Measurements from ENCODE around the gene SLC10A7. TPM values are rescaled to one million over a fixed set of nuclear protein-coding genes. Genes with fewer than 3 reads are reported as not detected.

The SLC10A7 gene, protein sequence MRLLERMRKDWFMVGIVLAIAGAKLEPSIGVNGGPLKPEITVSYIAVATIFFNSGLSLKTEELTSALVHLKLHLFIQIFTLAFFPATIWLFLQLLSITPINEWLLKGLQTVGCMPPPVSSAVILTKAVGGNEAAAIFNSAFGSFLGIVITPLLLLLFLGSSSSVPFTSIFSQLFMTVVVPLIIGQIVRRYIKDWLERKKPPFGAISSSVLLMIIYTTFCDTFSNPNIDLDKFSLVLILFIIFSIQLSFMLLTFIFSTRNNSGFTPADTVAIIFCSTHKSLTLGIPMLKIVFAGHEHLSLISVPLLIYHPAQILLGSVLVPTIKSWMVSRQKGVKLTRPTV
- 10 to 100 TPM in 1 of 4 donors, 1 to 10 TPM in 3; 5.6 to 12.8 (median 6.8) TPM for total RNA-seq

DNA sequence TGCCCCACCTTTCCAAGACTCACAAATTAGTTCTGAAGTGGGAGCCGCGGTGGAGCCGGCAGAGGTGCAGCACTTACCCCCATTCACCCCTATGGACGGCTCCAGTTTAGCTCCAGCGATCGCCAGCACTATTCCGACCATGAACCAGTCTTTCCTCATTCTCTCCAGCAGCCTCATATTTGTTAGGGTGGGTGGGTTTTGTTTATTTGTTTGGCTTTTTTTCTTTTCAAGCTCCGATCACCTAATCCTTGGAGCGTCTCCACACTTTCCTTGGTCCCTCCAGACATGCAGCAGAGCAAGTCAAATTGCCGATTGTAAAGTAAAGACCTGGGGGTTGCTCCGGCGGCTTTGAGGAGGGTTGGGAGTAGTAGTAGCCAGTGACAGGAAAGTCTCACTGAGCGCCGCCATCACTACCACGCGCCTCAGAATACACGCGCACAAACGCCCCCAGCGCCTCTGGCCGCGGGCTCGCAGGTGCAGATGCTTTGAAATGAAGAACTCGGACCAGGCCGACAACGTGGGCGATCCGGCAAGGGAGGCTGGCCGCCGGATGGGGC lies at the start of gene SLC10A7:
Gene SLC10A7 (minus strand): TSS at position 400 of the 557 bp plus-strand sequence. CDS start 223 bp downstream, at position 177.
- Histone ChIP-seq H3K4me1 (peaks cover 0 to 26% (median 0%) of the 10 kb centered on the region in 3 donors), H3K4me3 (peak within 1 kb of the TSS; percentile 80 to 82), H3K27ac (peak within 1 kb of the TSS; percentile 57 to 87 (median 80)), H3K36me3 (no peaks in the 10 kb centered on the region), H3K27me3 (no peaks in the 10 kb centered on the region), H3K9me3 (no peaks in the 10 kb centered on the region)
- peak; percentile 90 for ATAC-seq
- TF ChIP-seq CTCF (IDR thresholded peaks at IDR 0.05), result no peak
- TF ChIP-seq EP300 (IDR thresholded peaks at IDR 0.05), result no peak
- TF ChIP-seq POLR2AphosphoS5 (IDR thresholded peaks at IDR 0.05), result no peak
- no peak for TF ChIP-seq POLR2A (IDR thresholded peaks at IDR 0.05)
- WGBS, 2 donors (ENCODE audit: low coverage in 1 of 2), result 0% methylated on average over 3 to 12 of the region's 30 CpGs

GRCh38 chr4:146567396-146567795 lies 45.7 kb upstream of the SLC10A7 start:
- WGBS, 2 donors (ENCODE audit: low coverage in 1 of 2), result 45 to 50% methylated on average over 1 of the region's 2 CpGs
- no peak overlapping the region for H3K4me3 ChIP-seq
- TF ChIP-seq EP300 (IDR thresholded peaks at IDR 0.05) (no peak), CTCF (IDR thresholded peaks at IDR 0.05) (no peak), POLR2A (IDR thresholded peaks at IDR 0.05) (no peak), POLR2AphosphoS5 (IDR thresholded peaks at IDR 0.05) (no peak)
- H3K4me1 ChIP-seq, result no peaks in the 10 kb centered on the region
- no peak for ATAC-seq
- no peaks in the 10 kb centered on the region for H3K27me3 ChIP-seq
- no peak overlapping the region for H3K27ac ChIP-seq
- no peaks in the 10 kb centered on the region for H3K9me3 ChIP-seq
- H3K36me3 ChIP-seq, result no peaks in the 10 kb centered on the region

DNA sequence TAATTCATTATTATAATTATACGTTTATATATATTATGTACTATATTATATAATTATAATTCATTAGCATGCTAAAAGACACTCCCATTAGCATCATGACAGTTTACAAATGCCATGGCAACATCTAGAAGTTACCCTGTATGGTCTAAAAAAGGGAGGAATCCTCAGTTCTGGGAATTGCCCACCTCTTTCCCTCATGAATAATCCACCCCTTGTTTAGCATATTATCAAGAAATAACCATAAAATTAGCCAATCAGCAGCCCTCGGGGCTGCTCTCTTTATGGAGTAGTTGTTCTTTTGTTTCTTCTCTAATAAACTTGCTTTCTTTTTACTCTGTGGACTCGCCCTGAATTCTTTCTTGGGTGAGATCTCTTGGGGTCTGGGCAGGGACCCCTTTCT lies 42.8 kb upstream of the SLC10A7 start:
- no peaks in the 10 kb centered on the region for H3K27me3 ChIP-seq
- 36 to 59% methylated on average over 3 of the region's 3 CpGs for WGBS, 2 donors (ENCODE audit: low coverage in 1 of 2)
- no peaks in the 10 kb centered on the region for H3K9me3 ChIP-seq
- no peaks in the 10 kb centered on the region for H3K36me3 ChIP-seq
- TF ChIP-seq POLR2A (IDR thresholded peaks at IDR 0.05) (no peak), POLR2AphosphoS5 (IDR thresholded peaks at IDR 0.05) (no peak), EP300 (IDR thresholded peaks at IDR 0.05) (no peak), CTCF (IDR thresholded peaks at IDR 0.05) (no peak)
- H3K4me3 ChIP-seq, result no peak overlapping the region
- no peak overlapping the region for H3K27ac ChIP-seq
- H3K4me1 ChIP-seq, result no peaks in the 10 kb centered on the region
- no peak for ATAC-seq

- no peak for ATAC-seq
- Histone ChIP-seq H3K36me3 (no peaks in the 10 kb centered on the region), H3K9me3 (no peaks in the 10 kb centered on the region), H3K4me3 (no peak overlapping the region), H3K27ac (no peak overlapping the region), H3K27me3 (no peaks in the 10 kb centered on the region), H3K4me1 (no peaks in the 10 kb centered on the region)
- WGBS, 2 donors (ENCODE audit: low coverage in 1 of 2), result 72 to 79% methylated on average over 3 of the region's 3 CpGs
- TF ChIP-seq POLR2A (IDR thresholded peaks at IDR 0.05), result no peak
- TF ChIP-seq CTCF (IDR thresholded peaks at IDR 0.05), result no peak
- TF ChIP-seq EP300 (IDR thresholded peaks at IDR 0.05), result no peak
- no peak for TF ChIP-seq POLR2AphosphoS5 (IDR thresholded peaks at IDR 0.05)
Observed at GRCh38 chr4:146550161-146550560, 28.4 kb upstream of the SLC10A7 start.

DNA sequence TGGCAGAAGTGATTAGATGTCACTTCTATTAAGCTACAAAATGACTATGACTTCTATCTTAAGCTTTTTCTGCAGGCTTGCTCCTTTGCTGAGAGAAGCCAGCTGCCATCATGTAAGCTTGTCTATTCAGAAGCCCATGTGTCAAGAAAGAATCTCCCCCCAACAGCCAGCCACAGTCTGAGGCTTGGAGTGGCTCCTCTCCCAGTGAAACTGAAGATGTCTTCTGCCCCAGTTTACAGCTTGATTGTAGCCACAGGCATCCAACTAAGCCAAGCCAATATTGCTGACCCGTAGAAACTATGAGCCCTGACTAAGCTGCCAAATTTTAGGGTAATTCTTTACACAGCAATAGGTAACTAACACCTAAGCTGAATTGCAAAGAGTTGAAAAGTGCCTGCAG lies 26.7 kb upstream of the SLC10A7 start:
- TF ChIP-seq POLR2A (IDR thresholded peaks at IDR 0.05) (no peak), EP300 (IDR thresholded peaks at IDR 0.05) (no peak), CTCF (IDR thresholded peaks at IDR 0.05) (no peak), POLR2AphosphoS5 (IDR thresholded peaks at IDR 0.05) (no peak)
- no peak for ATAC-seq
- Histone ChIP-seq H3K9me3 (peaks cover 0 to 9% (median 0%) of the 10 kb centered on the region in 3 donors), H3K36me3 (no peaks in the 10 kb centered on the region), H3K4me3 (no peak overlapping the region), H3K27ac (no peak overlapping the region), H3K27me3 (no peaks in the 10 kb centered on the region), H3K4me1 (no peaks in the 10 kb centered on the region)
- WGBS, 2 donors (ENCODE audit: low coverage in 1 of 2), result 50 to 67% methylated on average over 1 of the region's 1 CpG
